Bronchial smooth muscle cell (primary cell): Measurements from ENCODE around the gene OR56B4. TPM values are rescaled to one million over a fixed set of nuclear protein-coding genes. Genes with fewer than 3 reads are reported as not detected.

Experiments used
- total RNA-seq: library from RNA; depleted of rRNA; stranded (reverse); fragments of >200 nt; gene quantifications from 2 replicates; pipeline ENCODE4 v1.2.1, GENCODE V29; 2014

OR56B4 gene, protein sequence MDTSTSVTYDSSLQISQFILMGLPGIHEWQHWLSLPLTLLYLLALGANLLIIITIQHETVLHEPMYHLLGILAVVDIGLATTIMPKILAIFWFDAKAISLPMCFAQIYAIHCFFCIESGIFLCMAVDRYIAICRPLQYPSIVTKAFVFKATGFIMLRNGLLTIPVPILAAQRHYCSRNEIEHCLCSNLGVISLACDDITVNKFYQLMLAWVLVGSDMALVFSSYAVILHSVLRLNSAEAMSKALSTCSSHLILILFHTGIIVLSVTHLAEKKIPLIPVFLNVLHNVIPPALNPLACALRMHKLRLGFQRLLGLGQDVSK
- not detected in 2 replicates for total RNA-seq

DNA sequence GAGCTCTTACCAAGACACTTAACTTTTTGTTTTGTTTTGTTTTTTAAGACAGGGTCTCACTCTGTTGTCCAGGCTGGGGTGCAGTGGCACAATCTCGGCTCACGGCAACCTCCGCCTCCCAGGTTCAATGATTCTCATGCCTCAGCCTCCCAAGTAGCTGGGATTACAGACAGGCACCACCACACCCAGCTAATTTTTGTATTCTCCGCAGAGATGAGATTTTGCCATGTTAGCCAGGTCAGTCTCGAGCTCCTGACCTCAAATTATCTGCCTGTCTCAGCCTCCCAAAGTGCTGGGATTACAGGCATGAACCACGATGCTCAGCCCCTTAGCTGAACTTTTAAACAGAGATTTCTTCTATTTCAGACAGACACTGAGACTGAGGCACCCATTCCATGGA is at the start of gene OR56B4:
Gene OR56B4 (plus strand): TSS at position 301 of the 400 bp plus-strand sequence. CDS start 95 bp downstream, at position 396.

Other genes with a start within 250 kb of the OR56B4 start
- not detected in 2 replicates for gene OR52E8, start 250.0 kb upstream of the OR56B4 start, total RNA-seq
- gene OR52E4, start 227.1 kb upstream of the OR56B4 start, total RNA-seq, result not detected in 2 replicates
- not detected in 2 replicates for gene OR52E5, start 214.5 kb upstream of the OR56B4 start, total RNA-seq
- gene OR56A3, start 165.4 kb upstream of the OR56B4 start, total RNA-seq, result not detected in 2 replicates
- not detected in 2 replicates for gene OR56A5, start 139.2 kb upstream of the OR56B4 start, total RNA-seq
- gene OR52L1, start 120.7 kb upstream of the OR56B4 start, total RNA-seq, result not detected in 2 replicates
- not detected in 2 replicates for gene OR56A4, start 100.7 kb upstream of the OR56B4 start, total RNA-seq
- gene OR56A1, start 76.9 kb upstream of the OR56B4 start, total RNA-seq, result under 0.01 TPM in 1 of 2 replicates, not detected in the other
- gene OR52B2, start 62.6 kb downstream of the OR56B4 start, total RNA-seq, result not detected in 2 replicates
- not detected in 2 replicates for gene OR52W1, start 91.5 kb downstream of the OR56B4 start, total RNA-seq
- gene C11orf42, start 97.9 kb downstream of the OR56B4 start, total RNA-seq, result not detected in 2 replicates
- 6.0 and 6.3 TPM in 2 replicates for gene FHIP1B, start 127.0 kb downstream of the OR56B4 start, total RNA-seq
- 0.09 and 0.16 TPM in 2 replicates for gene CNGA4, start 131.4 kb downstream of the OR56B4 start, total RNA-seq
- 0.09 TPM in 1 of 2 replicates, not detected in the other for gene CCKBR, start 152.2 kb downstream of the OR56B4 start, total RNA-seq
- gene CAVIN3, start 212.8 kb downstream of the OR56B4 start, total RNA-seq, result 133 and 181 TPM in 2 replicates